PC-3 (cell line): ENCODE results near the gene PCYT2. TPM values are rescaled to one million over a fixed set of nuclear protein-coding genes. Genes with fewer than 3 reads are reported as not detected.

Experiments used
- ATAC-seq: fragments of 200-7000 bp; cut with Tn5 transposase; 2 replicates; pipeline ENCODE4 v1.9.1; 2020; ENCODE audit warnings: mild to moderate bottlenecking, moderate library complexity
- BruUV-seq: library from RNA; stranded (reverse); fragments of 400-500 nt; replicated peaks from 2 replicates; lab custom pipeline; 2021; lab: Mats Ljungman, UMichigan
- CTCF ChIA-PET: fragments of 300-600 bp; sonication (Branson Sonifier 250); formaldehyde crosslinking; loops from one replicate; lab custom pipeline; 2022; ENCODE audit warnings: antibody characterized with exemption; lab: Charles Lee
- POLR2A ChIA-PET: fragments of 300-600 bp; sonication (Branson Sonifier 250); formaldehyde crosslinking; loops from one replicate; lab custom pipeline; 2022; ENCODE audit warnings: antibody characterized with exemption; ENCODE audit not compliant: unreplicated experiment; lab: Charles Lee
- DNase-seq: peaks from one replicate; pipeline ENCODE4 v3.0.0-alpha.2; 2015
- H2AFZ ChIP-seq: fragments of 300-600 bp; sonication (generic); 2 replicates; pipeline ENCODE4 v1.6.0; 2016; ENCODE audit warnings: antibody characterized with exemption, low read length
- H3F3A ChIP-seq: fragments of 300-600 bp; sonication (generic); one replicate; pipeline ENCODE4 v1.6.0; 2017; ENCODE audit warnings: antibody characterized with exemption, low read length, control low read depth, mild to moderate bottlenecking; ENCODE audit not compliant: unreplicated experiment
- H3K27ac ChIP-seq: fragments of 300-600 bp; sonication (generic); 2 replicates; pipeline ENCODE4 v1.5.1; 2016; ENCODE audit warnings: mild to moderate bottlenecking, low read length
- H3K27me3 ChIP-seq: fragments of 300-600 bp; sonication (generic); 2 replicates; pipeline ENCODE4 v1.6.1; 2016; ENCODE audit warnings: low read length, mixed read lengths
- H3K36me3 ChIP-seq: fragments of 300-600 bp; sonication (generic); 2 replicates; pipeline ENCODE4 v1.6.1; 2016; ENCODE audit warnings: low read depth, mixed run types, low read length, mixed read lengths
- H3K4me1 ChIP-seq: fragments of 300-600 bp; sonication (generic); 2 replicates; pipeline ENCODE4 v1.5.1; 2016; ENCODE audit warnings: low read length; ENCODE audit not compliant: insufficient read depth
- H3K4me2 ChIP-seq: fragments of 300-600 bp; sonication (generic); 2 replicates; pipeline ENCODE4 v1.6.0; 2016; ENCODE audit warnings: low read length
- H3K4me3 ChIP-seq: fragments of 300-600 bp; sonication (generic); 2 replicates; pipeline ENCODE4 v1.5.1; 2016; ENCODE audit warnings: mild to moderate bottlenecking, low read length, mixed read lengths
- H3K79me2 ChIP-seq: fragments of 300-600 bp; sonication (generic); 2 replicates; pipeline ENCODE4 v1.6.1; 2017; ENCODE audit warnings: low read length, mixed read lengths
- H3K9ac ChIP-seq: fragments of 300-600 bp; sonication (generic); 2 replicates; pipeline ENCODE4 v1.6.0; 2016; ENCODE audit warnings: mild to moderate bottlenecking, low read length
- H3K9me2 ChIP-seq: fragments of 300-600 bp; sonication (generic); replicated peaks from 2 replicates; pipeline ENCODE4 v1.6.1; 2016; ENCODE audit warnings: mixed run types, low read length, mixed read lengths
- H3K9me3 ChIP-seq: fragments of 300-600 bp; sonication (generic); 2 replicates; pipeline ENCODE4 v1.6.1; 2016; ENCODE audit warnings: low read length, mixed read lengths
- H4K20me1 ChIP-seq: fragments of 300-600 bp; sonication (generic); 2 replicates; pipeline ENCODE4 v1.6.1; 2016; ENCODE audit warnings: low read length, mixed read lengths
- CTCF ChIP-seq: fragments of 300-600 bp; sonication (generic); conservative IDR thresholded peaks from 2 replicates; pipeline ENCODE4 v1.5.1; 2017; ENCODE audit warnings: antibody characterized with exemption, low read depth, mild to moderate bottlenecking, low read length
- EZH2 ChIP-seq: fragments of 300-600 bp; sonication (generic); IDR thresholded peaks from one replicate; pipeline ENCODE4 v1.6.1; 2017; ENCODE audit warnings: antibody characterized with exemption, mild to moderate bottlenecking, low read length; ENCODE audit not compliant: unreplicated experiment
- EZH2phosphoT487 ChIP-seq: fragments of 300-600 bp; sonication (generic); IDR thresholded peaks from 2 replicates; pipeline ENCODE4 v1.6.1; 2018; ENCODE audit warnings: mild to moderate bottlenecking, antibody characterized with exemption, low read length, borderline replicate concordance
- intact Hi-C: fragments of 100-400 bp; cut with micrococcal nuclease; formaldehyde crosslinking; loops from 2 replicates; pipeline ENCODE4 v1.9.0; 2023
- total RNA-seq: library from RNA; depleted of rRNA; stranded (reverse); fragments of >200 nt; gene quantifications from 2 replicates; pipeline ENCODE4 v1.2.3, GENCODE V29; 2014

PCYT2 gene
- total RNA-seq, 1 experiment from 2014 or later, result 33.3 TPM

DNA sequence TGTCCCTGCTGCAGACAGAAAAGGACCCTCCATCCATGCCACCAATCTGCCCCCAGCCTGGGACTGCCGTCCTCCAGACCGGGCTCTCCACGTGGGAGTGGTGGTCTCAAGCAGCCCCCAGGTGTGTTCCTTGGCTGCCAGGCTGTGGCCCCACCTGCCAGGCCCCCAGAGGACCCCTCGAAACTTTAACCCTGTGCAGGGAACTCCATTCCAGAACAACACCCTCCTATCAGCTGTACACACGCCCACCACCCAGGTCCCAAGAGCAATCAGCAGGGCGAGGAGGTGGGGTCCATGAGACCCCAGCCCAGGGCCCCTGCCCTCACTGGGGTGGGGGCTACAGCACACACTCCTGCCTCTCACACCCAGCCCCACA lies 24.5 kb upstream of the PCYT2 start:
- DNase-seq (no peak), ATAC-seq (no peak)
- peak overlapping the region; percentile 85 for H3K4me3 ChIP-seq
- peaks cover 19% of the 10 kb centered on the region for H3K79me2 ChIP-seq
- no TSS peak for BruUV-seq
- H3K9me2 ChIP-seq, result no peaks in the 10 kb centered on the region
- CTCF ChIA-PET, result no interaction called here
- H3K36me3 ChIP-seq, result no peaks in the 10 kb centered on the region
- TF ChIP-seq EZH2, result no peak
- TF ChIP-seq CTCF, result no peak
- TF ChIP-seq EZH2phosphoT487, result no peak
- POLR2A ChIA-PET, result no interaction called here
- H3K4me1 ChIP-seq, result peaks cover 10% of the 10 kb centered on the region
- no peak overlapping the region for H2AFZ ChIP-seq
- H3K27ac ChIP-seq, result no peak overlapping the region
- no peaks in the 10 kb centered on the region for H3K27me3 ChIP-seq
- no peak overlapping the region for H3K9ac ChIP-seq
- intact Hi-C loops, result no loop called here
- no peaks in the 10 kb centered on the region for H3K9me3 ChIP-seq
- H3K4me2 ChIP-seq, result peak overlapping the region; percentile 98
- H3F3A ChIP-seq, result no peaks in the 10 kb centered on the region
- H4K20me1 ChIP-seq, result no peaks in the 10 kb centered on the region

- no peaks in the 10 kb centered on the region for H4K20me1 ChIP-seq
- no peak overlapping the region for H3K9ac ChIP-seq
- H2AFZ ChIP-seq, result no peak overlapping the region
- no peaks in the 10 kb centered on the region for H3K9me2 ChIP-seq
- H3F3A ChIP-seq, result no peaks in the 10 kb centered on the region
- peaks cover 19% of the 10 kb centered on the region for H3K79me2 ChIP-seq
- H3K27ac ChIP-seq, result no peak overlapping the region
- ChIA-PET CTCF (no interaction called here), POLR2A (no interaction called here)
- no peaks in the 10 kb centered on the region for H3K27me3 ChIP-seq
- TF ChIP-seq EZH2 (no peak), EZH2phosphoT487 (no peak), CTCF (no peak)
- intact Hi-C loops, result no loop called here
- no peak for ATAC-seq
- BruUV-seq, result no TSS peak
- H3K4me3 ChIP-seq, result no peak overlapping the region
- peak overlapping the region; percentile 98; the same call in 1 of the 2 replicates for H3K4me2 ChIP-seq
- H3K36me3 ChIP-seq, result no peaks in the 10 kb centered on the region
- peaks cover 10% of the 10 kb centered on the region for H3K4me1 ChIP-seq
- H3K9me3 ChIP-seq, result no peaks in the 10 kb centered on the region
- no peak for DNase-seq
Measured at GRCh38 chr17:81934850-81935708, 23.9 kb upstream of the PCYT2 start.
